ENCODE measurements around the gene GGCX. TPM values are rescaled to one million over a fixed set of nuclear protein-coding genes. Genes with fewer than 3 reads are reported as not detected.

The GGCX gene
- total RNA-seq, 2 donors from 2014 or later: 74.5 to 89.5 TPM

DNA sequence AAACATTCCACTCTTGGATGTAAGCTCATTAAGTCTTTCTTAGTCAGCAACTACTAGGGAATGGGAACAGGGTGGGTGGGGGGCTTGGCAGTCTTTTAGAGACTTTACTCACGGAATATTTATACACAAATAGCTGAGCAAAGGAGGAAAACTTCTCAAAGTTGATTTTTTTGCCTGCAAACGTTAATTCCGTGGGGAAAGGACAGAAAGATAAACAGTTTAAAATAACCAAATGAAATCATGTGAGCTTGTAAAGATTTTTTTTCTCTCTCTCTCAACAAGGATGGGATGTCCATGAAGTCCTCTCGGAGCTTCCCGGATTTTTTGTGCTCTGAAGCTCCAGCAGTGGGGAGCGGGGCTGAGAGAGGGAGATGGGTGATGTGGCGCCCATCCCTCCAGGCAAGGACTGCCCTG, 54.5 kb downstream of the GGCX start:
- H3K9me3 Mint-ChIP-seq: no peaks in the 10 kb centered on the region
- WGBS, 2 experiments (ENCODE audit: insufficient coverage in 1 of 2, insufficient read length in 1 of 2): 84 to 90% methylated on average over 3 to 5 of the region's 7 CpGs
- H3K27me3 ChIP-seq (ENCODE audit: control insufficient read depth, insufficient read depth, low read length, poor library complexity, severe bottlenecking): peaks cover 12% of the 10 kb centered on the region

DNA sequence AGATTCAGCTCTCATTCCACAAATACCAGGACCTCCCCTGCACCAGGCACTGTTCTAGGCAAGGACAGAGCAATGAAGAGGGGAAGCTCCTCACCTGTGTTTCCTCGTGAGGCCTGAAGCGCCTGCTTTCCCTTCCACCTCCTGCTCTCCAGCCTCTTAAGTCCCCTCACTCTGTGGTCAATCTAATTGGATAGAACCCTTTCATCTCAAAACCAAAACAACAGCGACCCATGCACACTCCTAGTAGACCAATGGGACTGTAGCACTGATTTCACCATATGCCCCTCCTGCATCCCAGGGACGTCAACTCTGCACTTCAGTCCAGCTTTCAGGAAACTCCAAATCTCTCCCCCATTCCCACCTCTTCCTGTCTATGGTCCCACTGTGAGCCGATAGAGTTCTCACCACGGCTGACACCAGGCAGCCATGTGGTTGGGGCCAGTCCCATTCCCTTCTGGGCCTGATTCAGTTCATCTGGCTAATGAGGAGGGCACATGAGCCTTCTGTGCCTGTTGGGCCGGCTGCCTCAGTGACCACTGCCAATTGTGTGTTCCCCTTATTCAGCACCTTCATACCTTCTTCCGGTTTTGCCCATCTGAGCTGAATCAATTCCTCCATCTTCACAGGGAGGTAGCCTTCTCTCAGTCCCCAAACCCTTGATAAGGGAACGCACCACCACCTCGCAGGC, 55.6 kb downstream of the GGCX start:
- Mint-ChIP-seq H3K27ac (no peak overlapping the region), H3K4me3 (no peak overlapping the region), H3K9me3 (peaks cover 3% of the 10 kb centered on the region), H3K27me3 (ENCODE audit: insufficient read depth) (peaks cover 6% of the 10 kb centered on the region), H3K36me3 (ENCODE audit: low read depth) (no peaks in the 10 kb centered on the region), H3K4me1 (peaks cover 4% of the 10 kb centered on the region)
- TF ChIP-seq, protein P1, sequence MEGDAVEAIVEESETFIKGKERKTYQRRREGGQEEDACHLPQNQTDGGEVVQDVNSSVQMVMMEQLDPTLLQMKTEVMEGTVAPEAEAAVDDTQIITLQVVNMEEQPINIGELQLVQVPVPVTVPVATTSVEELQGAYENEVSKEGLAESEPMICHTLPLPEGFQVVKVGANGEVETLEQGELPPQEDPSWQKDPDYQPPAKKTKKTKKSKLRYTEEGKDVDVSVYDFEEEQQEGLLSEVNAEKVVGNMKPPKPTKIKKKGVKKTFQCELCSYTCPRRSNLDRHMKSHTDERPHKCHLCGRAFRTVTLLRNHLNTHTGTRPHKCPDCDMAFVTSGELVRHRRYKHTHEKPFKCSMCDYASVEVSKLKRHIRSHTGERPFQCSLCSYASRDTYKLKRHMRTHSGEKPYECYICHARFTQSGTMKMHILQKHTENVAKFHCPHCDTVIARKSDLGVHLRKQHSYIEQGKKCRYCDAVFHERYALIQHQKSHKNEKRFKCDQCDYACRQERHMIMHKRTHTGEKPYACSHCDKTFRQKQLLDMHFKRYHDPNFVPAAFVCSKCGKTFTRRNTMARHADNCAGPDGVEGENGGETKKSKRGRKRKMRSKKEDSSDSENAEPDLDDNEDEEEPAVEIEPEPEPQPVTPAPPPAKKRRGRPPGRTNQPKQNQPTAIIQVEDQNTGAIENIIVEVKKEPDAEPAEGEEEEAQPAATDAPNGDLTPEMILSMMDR (conservative IDR thresholded peaks at IDR 0.05): no peak
- no peaks in the 10 kb centered on the region for H3K4me1 ChIP-seq (ENCODE audit: control insufficient read depth, insufficient read depth, low read length)
- H3K36me3 ChIP-seq (ENCODE audit: control insufficient read depth, insufficient read depth, low read length): no peaks in the 10 kb centered on the region
- H3K9ac ChIP-seq (ENCODE audit: extremely low read depth, low read length, poor library complexity, severe bottlenecking): no peak overlapping the region
- WGBS, 2 experiments (ENCODE audit: insufficient coverage in 1 of 2, insufficient read length in 1 of 2): 93 to 94% methylated on average over 6 to 10 of the region's 10 CpGs
- DNase-seq: no peak
- no peak overlapping the region for H3K4me3 ChIP-seq (ENCODE audit: low read length)
- H3K27me3 ChIP-seq (ENCODE audit: control insufficient read depth, insufficient read depth, low read length, poor library complexity, severe bottlenecking): peaks cover 1% of the 10 kb centered on the region
- H3K27ac ChIP-seq (ENCODE audit: low read depth, low read length): no peak overlapping the region
- H3K9me3 ChIP-seq (ENCODE audit: control insufficient read depth, low read length): no peaks in the 10 kb centered on the region

More for the DNA sequence above, 54.5 kb downstream of the GGCX start:
- Histone ChIP-seq H3K4me3 (ENCODE audit: low read length) (no peak overlapping the region), H3K27ac (ENCODE audit: low read depth, low read length) (no peak overlapping the region), H3K4me1 (ENCODE audit: control insufficient read depth, insufficient read depth, low read length) (no peaks in the 10 kb centered on the region), H3K36me3 (ENCODE audit: control insufficient read depth, insufficient read depth, low read length) (no peaks in the 10 kb centered on the region), H3K9ac (ENCODE audit: extremely low read depth, low read length, poor library complexity, severe bottlenecking) (no peak overlapping the region), H3K9me3 (ENCODE audit: control insufficient read depth, low read length) (no peaks in the 10 kb centered on the region)
- no peaks in the 10 kb centered on the region for H3K36me3 Mint-ChIP-seq (ENCODE audit: low read depth)
- H3K27me3 Mint-ChIP-seq (ENCODE audit: insufficient read depth): peaks cover 17% of the 10 kb centered on the region
- H3K4me1 Mint-ChIP-seq: peaks cover 4% of the 10 kb centered on the region
- no peak for DNase-seq
- H3K4me3 Mint-ChIP-seq: no peak overlapping the region
- H3K27ac Mint-ChIP-seq: no peak overlapping the region
- TF ChIP-seq, protein P1 (conservative IDR thresholded peaks at IDR 0.05): no peak

DNA sequence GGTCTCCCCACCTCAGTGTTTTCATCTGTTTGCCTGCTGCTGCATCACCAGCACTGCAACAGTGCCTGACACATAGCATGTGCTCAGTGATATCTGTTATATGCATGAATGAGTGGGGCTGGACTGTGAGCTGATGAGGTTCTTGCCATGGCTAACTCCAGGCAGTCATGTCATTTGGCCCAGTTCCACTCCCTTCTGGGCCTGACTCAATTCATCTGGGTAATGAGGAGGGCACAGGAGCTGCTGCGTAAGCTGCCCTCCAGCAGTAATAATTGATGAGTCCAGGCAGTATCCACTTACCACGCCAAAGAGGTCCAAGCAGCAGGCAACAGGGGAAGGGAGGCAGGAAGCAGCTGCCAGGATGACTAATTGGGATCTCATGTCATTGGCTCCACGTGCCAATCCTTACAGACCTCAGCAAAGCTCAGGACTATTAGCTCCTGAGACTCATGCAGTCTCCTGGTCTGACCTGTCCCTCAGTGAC, 56.5 kb downstream of the GGCX start:
- no peak overlapping the region for H3K4me3 ChIP-seq (ENCODE audit: low read length)
- H3K36me3 ChIP-seq (ENCODE audit: control insufficient read depth, insufficient read depth, low read length): no peaks in the 10 kb centered on the region
- H3K27ac ChIP-seq (ENCODE audit: low read depth, low read length): no peak overlapping the region
- 66 to 88% methylated on average over 2 to 3 of the region's 3 CpGs for WGBS, 2 experiments (ENCODE audit: insufficient coverage in 1 of 2, insufficient read length in 1 of 2)
- no peaks in the 10 kb centered on the region for H3K4me1 ChIP-seq (ENCODE audit: control insufficient read depth, insufficient read depth, low read length)
- no peaks in the 10 kb centered on the region for H3K36me3 Mint-ChIP-seq (ENCODE audit: low read depth)
- peaks cover 3% of the 10 kb centered on the region for H3K9me3 Mint-ChIP-seq
- H3K4me1 Mint-ChIP-seq: peaks cover 8% of the 10 kb centered on the region
- no peak overlapping the region for H3K9ac ChIP-seq (ENCODE audit: extremely low read depth, low read length, poor library complexity, severe bottlenecking)
- no peaks in the 10 kb centered on the region for H3K27me3 ChIP-seq (ENCODE audit: control insufficient read depth, insufficient read depth, low read length, poor library complexity, severe bottlenecking)
- no peaks in the 10 kb centered on the region for H3K9me3 ChIP-seq (ENCODE audit: control insufficient read depth, low read length)
- no peak for DNase-seq
- H3K27me3 Mint-ChIP-seq (ENCODE audit: insufficient read depth): peaks cover 5% of the 10 kb centered on the region
- H3K4me3 Mint-ChIP-seq: no peak overlapping the region
- H3K27ac Mint-ChIP-seq: no peak overlapping the region
- TF ChIP-seq, protein P1 (conservative IDR thresholded peaks at IDR 0.05): no peak
